ENCODE results near the gene SLC5A11. TPM values are rescaled to one million over a fixed set of nuclear protein-coding genes. Genes with fewer than 3 reads are reported as not detected.

SLC5A11 gene
- total and polyA plus RNA-seq, 2 of the 13 experiments (the other 11 are each of a cell fraction or from before 2014, with no cell fraction given) = 1.2 to 3.3 TPM

- ChIA-PET CTCF (ENCODE audit: low intra/inter-chr PET ratio, low total read pairs) (no interaction called here), POLR2A (no interaction called here)
- H3K27ac ChIP-seq (ENCODE audit: extremely low read length, insufficient read depth, low read length) = no peak overlapping the region
- H3K9ac ChIP-seq (ENCODE audit: insufficient read depth, low read depth, low read length) = no peak overlapping the region
- H3K4me3 ChIP-seq (replicated peaks in 1 of 3; ENCODE audit: insufficient read depth in 1 of 3, low read depth in 2 of 3, low read length in 3 of 3) = no peak overlapping the region
- no TSS peak for BruUV-seq (replicated peaks)
- WGBS (ENCODE audit: low lambda C conversion rate) = 95% methylated on average over 5 of the region's 5 CpGs
- intact Hi-C loops (cut with micrococcal nuclease; ENCODE audit: unreplicated experiment) = loop anchor here (10.0 kb wide), 1 partner anchor 291 kb away; no protein-coding TSS in a partner anchor
- no peak overlapping the region for H2AFZ ChIP-seq (ENCODE audit: low read length)
- no peaks in the 10 kb centered on the region for H4K20me1 ChIP-seq (ENCODE audit: insufficient read depth, low read length)
- DNase-seq (ENCODE audit: low spot score) (no peak), FAIRE-seq (no peak), ATAC-seq (no peak)
- H3K27me3 ChIP-seq (ENCODE audit: control insufficient read depth in 1 of 2, insufficient read depth in 2 of 2, low read length in 2 of 2) = no peaks in the 10 kb centered on the region
- H3K79me2 ChIP-seq (ENCODE audit: insufficient read depth, low read length) = no peaks in the 10 kb centered on the region
- H3K9me3 ChIP-seq (ENCODE audit: low read length) = no peaks in the 10 kb centered on the region
- in situ Hi-C loops (cut with HindIII; ENCODE audit: extremely low pct_ligation_motif_present, low pct_unique_long_range_greater_than_20kb) = no loop called here
- peaks cover 43 to 96% of the 10 kb centered on the region in 2 experiments for H3K36me3 ChIP-seq (replicated peaks in 1 of 2; ENCODE audit: control insufficient read depth in 1 of 2, insufficient read depth in 2 of 2, low read length in 2 of 2)
- no peaks in the 10 kb centered on the region for H3K4me1 ChIP-seq (ENCODE audit: insufficient read depth, low read length)
- no peak for TF ChIP-seq HNF1A (IDR thresholded peaks at IDR 0.05; ENCODE audit: low read depth)
- TF ChIP-seq HNF1A (CRISPR knock-in tag; IDR thresholded peaks at IDR 0.05; ENCODE audit: borderline replicate concordance) = no peak
- peak; percentile 70 for TF ChIP-seq RBM22 (optimal IDR thresholded peaks at IDR 0.05; ENCODE audit: low read length)
- H3K4me2 ChIP-seq (ENCODE audit: low read depth, low read length) = no peak overlapping the region
These were observed 40.3 kb upstream of the SLC5A11 start for GRCh38 chr16:24805484-24805883.

- Histone ChIP-seq H3K4me2 (ENCODE audit: low read depth, low read length) (no peak overlapping the region), H3K4me1 (ENCODE audit: insufficient read depth, low read length) (no peaks in the 10 kb centered on the region), H3K4me3 (replicated peaks in 1 of 3; ENCODE audit: insufficient read depth in 1 of 3, low read depth in 2 of 3, low read length in 3 of 3) (no peak overlapping the region), H3K27ac (ENCODE audit: extremely low read length, insufficient read depth, low read length) (no peak overlapping the region), H3K79me2 (ENCODE audit: insufficient read depth, low read length) (no peaks in the 10 kb centered on the region), H3K9me3 (ENCODE audit: low read length) (no peaks in the 10 kb centered on the region), H3K27me3 (ENCODE audit: control insufficient read depth in 1 of 2, insufficient read depth in 2 of 2, low read length in 2 of 2) (no peaks in the 10 kb centered on the region), H2AFZ (ENCODE audit: low read length) (no peak overlapping the region), H4K20me1 (ENCODE audit: insufficient read depth, low read length) (no peaks in the 10 kb centered on the region), H3K36me3 (replicated peaks in 1 of 2; ENCODE audit: control insufficient read depth in 1 of 2, insufficient read depth in 2 of 2, low read length in 2 of 2) (peaks cover 47 to 93% of the 10 kb centered on the region in 2 experiments), H3K9ac (ENCODE audit: insufficient read depth, low read depth, low read length) (no peak overlapping the region)
- ChIA-PET POLR2A (no interaction called here), CTCF (ENCODE audit: low intra/inter-chr PET ratio, low total read pairs) (no interaction called here)
- intact Hi-C loops (cut with micrococcal nuclease; ENCODE audit: unreplicated experiment) = loop anchor here (10.0 kb wide), 1 partner anchor 292 kb away; no protein-coding TSS in a partner anchor
- WGBS (ENCODE audit: low lambda C conversion rate) = 93% methylated on average over 1 of the region's 1 CpG
- in situ Hi-C loops (cut with HindIII; ENCODE audit: extremely low pct_ligation_motif_present, low pct_unique_long_range_greater_than_20kb) = no loop called here
- ATAC-seq (no peak), FAIRE-seq (no peak), DNase-seq (ENCODE audit: low spot score) (no peak)
- no TSS peak for BruUV-seq (replicated peaks)
- no peak for TF ChIP-seq ZNF761 (CRISPR knock-in tag; conservative IDR thresholded peaks at IDR 0.05)
- TF ChIP-seq HDAC6 (IDR thresholded peaks at IDR 0.05; ENCODE audit: low read depth, low read length) = no peak
- no peak for TF ChIP-seq ZNF235 (CRISPR knock-in tag; IDR thresholded peaks at IDR 0.05; ENCODE audit: borderline replicate concordance)
These were observed 38.5 kb upstream of the SLC5A11 start for GRCh38 chr16:24807301-24807700.

All from HepG2 (cell line).